Fibroblast of mammary gland (primary cell): Measurements from ENCODE around the gene AKT2.

Experiments used
- DNase-seq: peaks from one replicate; pipeline ENCODE4 v3.0.0-alpha.2; 2010; ENCODE audit warnings: low read depth
- H3K4me3 ChIP-seq: 2 replicates; pipeline ENCODE4 v1.5.1; 2011; ENCODE audit warnings: low read depth, mild to moderate bottlenecking, low read length, moderate library complexity; ENCODE audit not compliant: control insufficient read depth
- TF ChIP-seq, protein P1 (sequence below): conservative IDR thresholded peaks from 2 replicates; pipeline ENCODE4 v1.5.1; 2011; ENCODE audit warnings: low read depth, low read length, inconsistent platforms; ENCODE audit not compliant: control insufficient read depth, insufficient read depth

Gene AKT2

DNA sequence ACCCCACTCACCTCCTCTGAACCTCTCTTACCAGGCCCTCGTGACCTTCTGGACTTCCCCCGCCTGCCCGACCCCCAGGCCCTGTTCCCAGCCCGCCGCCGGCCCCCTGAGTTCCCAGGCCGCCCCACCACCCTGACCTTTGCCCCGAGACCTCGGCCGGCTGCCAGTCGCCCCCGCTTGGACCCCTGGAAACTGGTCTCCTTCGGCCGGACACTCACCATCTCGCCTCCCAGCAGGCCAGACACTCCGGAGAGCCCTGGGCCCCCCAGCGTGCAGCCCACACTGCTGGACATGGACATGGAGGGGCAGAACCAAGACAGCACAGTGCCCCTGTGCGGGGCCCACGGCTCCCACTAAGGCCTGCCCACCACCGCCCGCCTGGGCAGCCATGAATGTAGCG is 70.2 kb downstream of the AKT2 start:
- DNase-seq = no peak
- H3K4me3 ChIP-seq = no peak overlapping the region
- TF ChIP-seq, protein P1, sequence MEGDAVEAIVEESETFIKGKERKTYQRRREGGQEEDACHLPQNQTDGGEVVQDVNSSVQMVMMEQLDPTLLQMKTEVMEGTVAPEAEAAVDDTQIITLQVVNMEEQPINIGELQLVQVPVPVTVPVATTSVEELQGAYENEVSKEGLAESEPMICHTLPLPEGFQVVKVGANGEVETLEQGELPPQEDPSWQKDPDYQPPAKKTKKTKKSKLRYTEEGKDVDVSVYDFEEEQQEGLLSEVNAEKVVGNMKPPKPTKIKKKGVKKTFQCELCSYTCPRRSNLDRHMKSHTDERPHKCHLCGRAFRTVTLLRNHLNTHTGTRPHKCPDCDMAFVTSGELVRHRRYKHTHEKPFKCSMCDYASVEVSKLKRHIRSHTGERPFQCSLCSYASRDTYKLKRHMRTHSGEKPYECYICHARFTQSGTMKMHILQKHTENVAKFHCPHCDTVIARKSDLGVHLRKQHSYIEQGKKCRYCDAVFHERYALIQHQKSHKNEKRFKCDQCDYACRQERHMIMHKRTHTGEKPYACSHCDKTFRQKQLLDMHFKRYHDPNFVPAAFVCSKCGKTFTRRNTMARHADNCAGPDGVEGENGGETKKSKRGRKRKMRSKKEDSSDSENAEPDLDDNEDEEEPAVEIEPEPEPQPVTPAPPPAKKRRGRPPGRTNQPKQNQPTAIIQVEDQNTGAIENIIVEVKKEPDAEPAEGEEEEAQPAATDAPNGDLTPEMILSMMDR = no peak

DNA sequence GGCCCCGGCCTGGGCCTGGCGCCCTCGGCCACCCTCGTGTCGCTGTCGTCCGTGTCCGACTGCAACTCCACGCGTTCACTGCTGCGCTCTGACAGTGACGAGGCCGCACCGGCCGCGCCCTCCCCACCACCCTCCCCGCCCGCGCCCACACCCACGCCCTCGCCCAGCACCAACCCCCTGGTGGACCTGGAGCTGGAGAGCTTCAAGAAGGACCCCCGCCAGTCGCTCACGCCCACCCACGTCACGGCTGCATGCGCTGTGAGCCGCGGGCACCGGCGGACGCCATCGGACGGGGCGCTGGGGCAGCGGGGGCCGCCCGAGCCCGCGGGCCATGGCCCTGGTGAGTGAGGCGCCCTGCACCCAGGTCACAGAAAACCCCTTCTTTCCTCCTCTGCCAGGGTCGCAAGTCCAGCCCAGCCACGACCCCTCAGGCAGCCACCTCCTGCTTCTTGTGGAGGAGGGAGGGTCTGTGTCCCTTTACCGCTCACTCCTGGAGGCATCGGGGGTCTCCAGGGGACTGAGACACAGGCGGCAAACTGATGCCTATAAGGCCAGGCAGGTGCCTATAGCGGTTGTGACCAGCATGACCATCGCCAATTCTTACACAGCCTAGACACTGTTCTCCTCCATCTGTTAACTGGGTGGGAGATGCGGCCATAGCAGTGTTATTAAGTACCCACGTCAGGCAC is 71.1 kb downstream of the AKT2 start:
- TF ChIP-seq, protein P1 = no peak
- no peak overlapping the region for H3K4me3 ChIP-seq
- no peak for DNase-seq

DNA sequence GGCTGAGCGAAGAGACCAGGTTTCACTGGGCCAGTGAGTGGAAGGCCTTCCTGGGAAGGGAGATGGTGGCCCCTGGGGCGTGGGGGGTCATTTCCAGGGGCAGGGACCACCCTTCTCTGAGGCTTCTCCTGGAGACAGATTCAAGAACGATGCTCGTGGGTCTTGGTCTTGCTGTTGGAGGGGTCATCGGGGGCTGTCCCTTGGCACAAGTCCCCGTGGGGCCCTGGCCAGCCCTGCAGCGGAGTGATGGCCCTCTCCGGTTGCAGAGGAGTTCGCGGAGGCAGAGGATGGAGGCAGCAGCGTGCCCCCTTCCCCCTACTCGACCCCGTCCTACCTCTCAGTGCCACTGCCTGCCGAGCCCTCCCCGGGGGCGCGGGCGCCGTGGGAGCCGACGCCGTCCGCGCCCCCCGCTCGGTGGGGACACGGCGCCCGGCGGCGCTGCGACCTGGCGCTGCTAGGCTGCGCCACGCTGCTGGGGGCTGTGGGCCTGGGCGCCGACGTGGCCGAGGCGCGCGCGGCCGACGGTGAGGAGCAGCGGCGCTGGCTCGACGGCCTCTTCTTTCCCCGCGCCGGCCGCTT is 71.8 kb downstream of the AKT2 start:
- no peak for DNase-seq
- TF ChIP-seq, protein P1 = no peak

DNA sequence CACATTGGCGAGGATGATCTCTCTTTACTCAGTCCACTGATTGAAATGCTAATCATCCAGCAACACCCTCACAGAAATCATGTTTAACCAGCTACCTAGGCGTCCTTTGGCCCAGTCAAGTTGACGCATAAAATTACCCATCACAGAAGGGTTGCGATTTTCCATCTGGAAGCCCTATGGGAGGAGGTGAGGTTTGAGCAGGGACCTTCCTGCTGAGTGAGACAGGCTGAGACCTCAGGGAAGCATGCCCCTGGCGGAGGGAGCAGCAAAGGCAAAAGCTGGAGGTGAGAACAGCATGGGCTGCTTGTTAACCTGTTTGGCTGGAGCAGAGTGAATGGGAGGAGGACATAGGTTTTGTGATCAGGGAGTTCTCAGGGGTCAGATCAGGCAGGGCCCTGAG is 74.3 kb downstream of the AKT2 start:
- TF ChIP-seq, protein P1 = no peak
- DNase-seq = no peak

More for the DNA sequence above, 71.8 kb downstream of the AKT2 start:
- H3K4me3 ChIP-seq = no peak overlapping the region

DNA sequence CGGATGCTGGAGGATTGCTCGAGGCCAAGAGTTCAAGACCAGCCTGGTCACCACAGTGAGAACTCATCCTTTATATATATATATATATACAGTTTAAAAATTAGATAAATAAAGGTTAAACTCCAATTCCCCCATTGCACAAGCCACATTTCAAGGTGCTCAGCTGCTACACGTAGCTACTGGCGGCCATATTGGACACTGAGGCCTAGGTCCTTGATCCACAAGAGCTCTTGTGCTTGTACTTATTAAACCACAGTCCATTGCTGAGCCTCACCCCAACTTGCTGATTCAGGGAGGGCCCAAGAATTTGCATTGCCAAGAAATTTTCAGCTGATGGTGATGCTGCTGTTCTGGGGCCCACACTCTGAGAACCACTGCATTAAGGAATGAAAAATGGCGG is 76.5 kb downstream of the AKT2 start:
- DNase-seq = no peak
- TF ChIP-seq, protein P1 = no peak

More for the DNA sequence above, 74.3 kb downstream of the AKT2 start:
- no peak overlapping the region for H3K4me3 ChIP-seq

DNA sequence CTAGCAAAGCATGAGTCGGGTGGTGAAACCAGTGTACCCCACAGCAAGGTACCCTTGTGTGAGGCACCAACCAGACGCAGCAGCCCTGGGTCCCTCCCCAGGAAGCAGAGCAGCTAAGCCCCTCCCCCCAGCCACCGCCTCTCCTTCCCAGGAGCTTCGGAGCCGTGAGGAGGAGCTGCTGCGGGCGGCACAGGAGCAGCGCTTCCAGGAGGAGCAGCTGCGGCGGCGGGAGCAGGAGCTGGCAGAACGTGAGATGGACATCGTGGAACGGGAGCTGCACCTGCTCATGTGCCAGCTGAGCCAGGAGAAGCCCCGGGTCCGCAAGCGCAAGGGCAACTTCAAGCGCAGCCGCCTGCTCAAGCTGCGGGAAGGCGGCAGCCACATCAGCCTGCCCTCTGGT is 79.4 kb downstream of the AKT2 start:
- H3K4me3 ChIP-seq = no peak overlapping the region
- DNase-seq = no peak
- TF ChIP-seq, protein P1 = no peak

More for the DNA sequence above, 76.5 kb downstream of the AKT2 start:
- H3K4me3 ChIP-seq = no peak overlapping the region

DNA sequence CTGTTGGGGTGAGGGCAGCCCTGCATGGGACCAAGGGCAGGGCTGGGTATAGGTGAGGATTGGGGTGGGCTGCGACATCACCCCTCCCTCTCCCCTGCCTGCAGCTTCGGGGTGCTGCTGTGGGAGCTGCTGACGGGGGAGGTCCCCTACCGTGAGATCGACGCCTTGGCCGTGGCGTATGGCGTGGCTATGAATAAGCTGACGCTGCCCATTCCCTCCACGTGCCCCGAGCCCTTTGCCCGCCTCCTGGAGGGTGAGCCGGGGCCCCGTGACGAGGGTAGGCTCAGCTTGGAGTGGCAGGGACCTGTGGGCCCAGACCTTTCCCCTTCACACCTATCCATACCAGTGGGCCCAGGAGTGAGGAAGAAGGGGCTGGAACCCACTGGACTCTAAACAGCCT is 80.8 kb downstream of the AKT2 start:
- TF ChIP-seq, protein P1 = no peak
- DNase-seq = no peak
- no peak overlapping the region for H3K4me3 ChIP-seq
